Activated CD4-positive, alpha-beta memory T cell treated with anti-CD3 and anti-CD28 coated beads, Interleukin-2, amount 10 ng/mL, durations not matched to agents 7 days and 5 days (primary cell): ENCODE results near the gene ZNF277. TPM values are rescaled to one million over a fixed set of nuclear protein-coding genes. Genes with fewer than 3 reads are reported as not detected.
"Not testable (repeated sequence)": the region's sequence is repeated elsewhere in the genome, so short reads cannot be mapped to it uniquely, and the experiment has no call there.

ENCODE experiments used
- CTCF ChIA-PET: fragments of 350-600 bp; sonication (Branson Sonifier 250); formaldehyde crosslinking; loops from one replicate; lab custom pipeline; 2021; ENCODE audit warnings: antibody characterized with exemption, inconsistent platforms; lab: Charles Lee
- POLR2A ChIA-PET: fragments of 350-600 bp; sonication (Branson Sonifier 250); formaldehyde crosslinking; loops from one replicate; lab custom pipeline; 2021; ENCODE audit warnings: antibody characterized with exemption; lab: Charles Lee
- DNase-seq: peaks from one replicate; pipeline ENCODE4 v3.0.0-alpha.2; 2020
- H3K27ac Mint-ChIP-seq: one replicate; pipeline ENCODE4 v1.8.0; 2021; ENCODE audit warnings: mild to moderate bottlenecking, mixed read lengths
- H3K27me3 Mint-ChIP-seq: one replicate; pipeline ENCODE4 v1.8.0; 2021; ENCODE audit warnings: mixed read lengths
- H3K36me3 Mint-ChIP-seq: one replicate; pipeline ENCODE4 v1.8.0; 2021; ENCODE audit warnings: low read depth, mixed read lengths
- H3K4me1 Mint-ChIP-seq: one replicate; pipeline ENCODE4 v1.8.0; 2021; ENCODE audit warnings: mixed read lengths
- H3K4me3 Mint-ChIP-seq: one replicate; pipeline ENCODE4 v1.8.0; 2021; ENCODE audit warnings: mild to moderate bottlenecking, mixed read lengths
- H3K9me3 Mint-ChIP-seq: one replicate; pipeline ENCODE4 v1.8.0; 2021; ENCODE audit warnings: mixed read lengths
- total RNA-seq, 2 experiments: library from RNA; stranded (reverse); gene quantifications; one replicate each; pipeline ENCODE4 v1.2.3, GENCODE V29; 2021

Gene ZNF277
- total RNA-seq, 2 experiments from 2014 or later = 27.4 to 27.6 TPM

DNA sequence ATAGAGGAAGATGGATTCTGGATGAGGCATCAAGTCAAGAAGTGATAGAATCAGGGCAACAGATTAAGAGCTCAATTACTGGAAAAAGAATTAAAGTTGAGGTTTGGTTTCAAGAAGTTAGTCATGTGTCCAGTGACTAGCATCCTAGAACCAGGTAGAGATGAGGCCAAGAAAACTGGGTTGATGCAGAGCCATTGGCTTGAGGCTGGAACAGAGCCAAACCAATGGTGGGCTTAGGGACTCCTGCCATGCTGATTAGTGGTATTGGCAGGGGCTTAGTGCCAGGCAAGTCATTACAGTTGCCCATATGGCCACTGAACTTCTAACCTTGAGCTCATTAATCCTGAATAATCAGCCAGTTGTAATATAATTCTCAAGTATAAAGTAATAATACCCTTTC is 18.5 kb downstream of the ZNF277 start:
- no peaks in the 10 kb centered on the region for H3K4me1 Mint-ChIP-seq
- POLR2A ChIA-PET = no interaction called here
- H3K36me3 Mint-ChIP-seq = peaks cover 6% of the 10 kb centered on the region
- H3K9me3 Mint-ChIP-seq = peaks cover 3% of the 10 kb centered on the region
- CTCF ChIA-PET = no interaction called here
- H3K27ac Mint-ChIP-seq = no peak overlapping the region
- DNase-seq = no peak
- H3K27me3 Mint-ChIP-seq = no peaks in the 10 kb centered on the region
- H3K4me3 Mint-ChIP-seq = no peak overlapping the region

DNA sequence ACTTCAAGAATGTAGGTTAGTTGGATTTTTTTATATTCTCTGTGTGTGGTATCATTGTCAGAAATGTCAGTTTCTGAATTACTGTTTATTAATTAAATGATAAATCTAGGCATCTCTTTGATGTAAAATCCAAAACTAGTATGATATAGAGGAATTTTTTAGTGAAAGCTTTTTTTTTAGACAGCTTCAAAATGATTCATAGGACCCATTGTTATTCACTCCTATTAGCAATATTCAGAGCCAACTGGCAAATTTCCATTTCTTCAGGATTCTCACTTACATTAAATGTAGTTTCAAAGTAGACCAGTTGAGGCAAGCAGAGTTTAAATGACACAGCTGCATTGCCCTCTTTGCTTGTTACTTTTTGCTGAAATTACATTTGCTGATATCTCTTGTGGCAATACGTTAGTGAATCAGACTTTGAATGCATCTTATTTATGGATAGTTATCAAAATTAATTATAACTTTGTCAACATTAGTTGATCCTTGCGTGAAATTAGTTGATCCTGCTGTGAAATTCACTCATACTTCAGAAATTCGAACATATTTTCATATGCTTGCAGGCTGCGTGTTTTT is 20.3 kb downstream of the ZNF277 start:
- Mint-ChIP-seq H3K4me1 (no peaks in the 10 kb centered on the region), H3K27me3 (no peaks in the 10 kb centered on the region), H3K36me3 (peaks cover 3% of the 10 kb centered on the region), H3K27ac (no peak overlapping the region), H3K9me3 (peaks cover 2% of the 10 kb centered on the region), H3K4me3 (no peak overlapping the region)
- ChIA-PET POLR2A (no interaction called here), CTCF (no interaction called here)
- DNase-seq = no peak

DNA sequence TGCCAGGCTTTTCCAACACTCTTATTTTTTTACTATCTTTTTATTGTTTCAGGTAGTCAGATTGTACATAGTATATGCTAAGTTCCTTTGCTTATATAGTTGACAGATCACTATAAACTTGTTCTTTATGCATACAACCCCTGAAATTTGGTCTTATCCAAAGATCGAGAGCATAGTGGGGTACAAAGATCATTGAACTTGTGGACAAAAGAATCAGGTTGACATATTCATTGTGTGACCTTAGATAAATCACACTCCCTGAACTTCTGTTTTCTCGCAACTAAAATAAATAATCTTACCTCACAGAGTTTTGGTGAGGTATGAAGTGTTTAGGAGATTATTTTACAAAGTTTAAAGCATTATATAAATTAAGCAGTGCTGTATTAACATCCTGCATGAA is 22.1 kb downstream of the ZNF277 start:
- ChIA-PET POLR2A (no interaction called here), CTCF (no interaction called here)
- DNase-seq = no peak
- Mint-ChIP-seq H3K4me3 (no peak overlapping the region), H3K27me3 (no peaks in the 10 kb centered on the region), H3K27ac (no peak overlapping the region), H3K4me1 (no peaks in the 10 kb centered on the region), H3K36me3 (no peaks in the 10 kb centered on the region), H3K9me3 (no peaks in the 10 kb centered on the region)

DNA sequence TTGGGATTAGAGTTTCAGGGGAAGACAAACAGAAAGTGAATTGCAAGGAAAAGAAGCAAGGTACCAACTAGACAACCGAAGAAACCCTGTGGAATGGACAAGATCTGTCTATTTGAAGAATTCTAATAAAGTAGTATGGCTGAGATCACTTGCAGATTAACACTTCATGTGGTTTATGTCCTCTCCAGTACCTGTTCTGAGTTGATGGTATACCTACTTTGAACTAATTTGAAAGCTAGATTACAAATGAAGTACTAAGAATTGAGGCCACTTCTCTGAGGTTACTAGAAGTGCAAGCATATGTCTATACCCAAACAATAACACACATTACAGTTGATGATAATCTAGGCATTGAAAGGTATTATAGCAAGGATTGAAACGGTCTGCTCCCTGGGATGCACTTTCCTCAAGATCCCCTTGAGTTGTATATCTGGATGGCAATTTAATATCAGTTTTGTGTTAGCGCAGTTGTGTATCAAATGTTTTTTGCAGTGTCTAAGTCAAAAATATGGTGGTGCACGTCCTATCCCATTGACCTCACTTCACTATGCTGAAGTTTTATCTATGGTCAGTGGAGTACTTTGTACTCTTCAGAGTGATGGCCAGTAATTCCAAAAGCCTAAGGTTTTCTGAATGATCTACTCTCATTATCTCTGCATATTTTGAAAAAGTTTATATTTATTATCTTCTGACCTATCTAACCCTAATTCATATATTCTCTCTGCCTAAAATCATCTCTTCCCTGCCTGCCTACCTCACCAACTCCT is 25.9 kb downstream of the ZNF277 start:
- H3K4me1 Mint-ChIP-seq = no peaks in the 10 kb centered on the region
- no peak overlapping the region for H3K4me3 Mint-ChIP-seq
- no peaks in the 10 kb centered on the region for H3K9me3 Mint-ChIP-seq
- H3K36me3 Mint-ChIP-seq = no peaks in the 10 kb centered on the region
- DNase-seq = no peak
- ChIA-PET POLR2A (no interaction called here), CTCF (no interaction called here)
- no peaks in the 10 kb centered on the region for H3K27me3 Mint-ChIP-seq
- no peak overlapping the region for H3K27ac Mint-ChIP-seq

DNA sequence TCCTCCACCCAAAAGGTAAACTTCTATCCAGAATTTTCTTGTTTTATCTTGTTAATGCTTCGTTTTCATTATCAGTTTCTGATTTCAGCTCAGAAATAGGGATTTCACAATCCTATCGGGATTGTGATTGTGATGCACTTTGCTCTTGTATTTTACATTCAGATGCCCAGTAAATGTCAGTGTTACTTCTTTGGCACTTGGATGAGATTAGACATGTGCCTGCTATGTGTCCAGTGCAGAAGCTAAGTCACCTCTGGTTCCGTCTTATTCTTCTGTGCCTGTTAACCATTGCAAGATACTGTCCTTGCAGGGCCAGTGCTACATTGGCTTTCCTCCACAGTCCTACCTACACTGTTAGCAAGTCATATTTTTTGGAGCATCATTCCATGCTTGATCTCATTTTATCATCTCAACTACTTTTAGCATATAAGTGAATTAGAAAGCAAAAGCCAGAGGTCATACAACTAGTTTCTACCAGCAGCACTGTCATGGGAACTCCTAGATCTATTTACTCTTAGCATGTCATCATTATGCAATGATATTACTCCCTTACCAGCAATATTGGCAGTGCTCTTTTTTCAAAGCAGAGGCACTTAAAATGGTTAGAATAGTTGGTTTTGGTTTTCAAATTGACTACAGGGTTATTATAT is 26.7 kb downstream of the ZNF277 start:
- no peak for DNase-seq
- ChIA-PET POLR2A (no interaction called here), CTCF (no interaction called here)
- Mint-ChIP-seq H3K4me3 (no peak overlapping the region), H3K36me3 (no peaks in the 10 kb centered on the region), H3K4me1 (no peaks in the 10 kb centered on the region), H3K27me3 (no peaks in the 10 kb centered on the region), H3K9me3 (no peaks in the 10 kb centered on the region), H3K27ac (no peak overlapping the region)

DNA sequence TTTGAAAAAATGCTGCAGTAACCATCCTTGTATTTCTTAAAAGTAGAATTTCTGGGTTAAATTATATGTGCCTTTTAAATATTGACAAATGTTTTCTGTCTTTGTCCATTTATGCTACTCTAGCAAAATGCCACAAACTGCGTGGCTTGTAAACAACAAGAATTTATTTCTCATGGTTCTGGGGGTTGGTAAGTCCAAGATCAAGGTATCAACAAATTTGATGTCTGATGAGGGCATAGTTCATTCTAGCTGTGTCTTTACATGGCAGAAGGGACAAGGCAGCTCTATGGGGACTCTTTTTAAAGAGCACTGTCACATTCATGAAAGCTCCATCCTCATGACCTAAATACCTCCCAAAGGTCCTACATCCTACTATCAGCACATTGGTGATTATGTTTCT is 27.7 kb downstream of the ZNF277 start:
- Mint-ChIP-seq H3K36me3 (no peaks in the 10 kb centered on the region), H3K9me3 (no peaks in the 10 kb centered on the region), H3K27ac (no peak overlapping the region), H3K4me3 (no peak overlapping the region), H3K27me3 (no peaks in the 10 kb centered on the region), H3K4me1 (no peaks in the 10 kb centered on the region)
- DNase-seq = no peak
- ChIA-PET CTCF (no interaction called here), POLR2A (no interaction called here)

DNA sequence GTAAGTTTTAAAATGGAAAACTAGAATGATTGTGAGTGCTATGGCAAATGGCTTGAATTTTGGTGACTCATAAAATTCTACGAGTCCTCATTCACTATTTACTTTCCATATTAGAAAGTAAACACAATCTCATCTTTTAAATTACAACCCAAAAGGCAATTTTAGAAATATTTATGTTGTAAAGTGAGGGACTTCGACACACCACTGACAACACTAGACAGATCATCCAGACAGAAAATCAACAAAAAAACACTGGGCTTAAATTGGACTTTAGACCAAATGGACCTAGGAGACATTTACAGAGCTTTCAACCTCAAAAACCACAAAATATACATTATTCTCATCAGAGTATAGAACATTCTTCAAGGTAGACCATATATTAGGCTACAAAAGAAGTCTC is 30.1 kb downstream of the ZNF277 start:
- Mint-ChIP-seq H3K9me3 (peaks cover 4% of the 10 kb centered on the region), H3K4me3 (no peak overlapping the region), H3K36me3 (no peaks in the 10 kb centered on the region), H3K27ac (no peak overlapping the region), H3K4me1 (no peaks in the 10 kb centered on the region), H3K27me3 (no peaks in the 10 kb centered on the region)
- ChIA-PET CTCF (no interaction called here), POLR2A (no interaction called here)
- no peak for DNase-seq

DNA sequence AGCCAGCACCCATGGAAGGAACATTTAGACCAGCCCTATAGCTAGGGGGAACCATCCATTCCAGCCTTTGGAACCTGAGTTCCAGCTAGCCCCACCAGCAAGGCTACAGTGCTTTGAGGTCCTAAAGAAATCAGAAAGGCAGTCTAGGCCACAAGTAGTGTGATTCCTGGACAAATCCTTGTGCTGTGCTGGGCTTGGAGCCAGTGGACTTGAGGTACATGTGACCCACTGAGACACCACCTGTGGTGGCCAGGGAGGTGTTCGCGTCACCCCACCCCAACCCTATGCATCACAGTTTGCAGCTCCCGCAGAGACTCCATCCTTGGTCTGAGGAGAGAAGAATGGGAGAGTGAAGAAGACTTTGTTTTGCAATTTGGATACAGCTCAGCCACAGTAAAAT is 31.8 kb downstream of the ZNF277 start:
- Mint-ChIP-seq H3K36me3 (no peaks in the 10 kb centered on the region), H3K27me3 (no peaks in the 10 kb centered on the region), H3K4me1 (no peaks in the 10 kb centered on the region), H3K4me3 (no peak overlapping the region), H3K9me3 (peaks cover 4% of the 10 kb centered on the region), H3K27ac (no peak overlapping the region)
- CTCF ChIA-PET = no interaction called here
- DNase-seq = no peak
- POLR2A ChIA-PET = no interaction called here

DNA sequence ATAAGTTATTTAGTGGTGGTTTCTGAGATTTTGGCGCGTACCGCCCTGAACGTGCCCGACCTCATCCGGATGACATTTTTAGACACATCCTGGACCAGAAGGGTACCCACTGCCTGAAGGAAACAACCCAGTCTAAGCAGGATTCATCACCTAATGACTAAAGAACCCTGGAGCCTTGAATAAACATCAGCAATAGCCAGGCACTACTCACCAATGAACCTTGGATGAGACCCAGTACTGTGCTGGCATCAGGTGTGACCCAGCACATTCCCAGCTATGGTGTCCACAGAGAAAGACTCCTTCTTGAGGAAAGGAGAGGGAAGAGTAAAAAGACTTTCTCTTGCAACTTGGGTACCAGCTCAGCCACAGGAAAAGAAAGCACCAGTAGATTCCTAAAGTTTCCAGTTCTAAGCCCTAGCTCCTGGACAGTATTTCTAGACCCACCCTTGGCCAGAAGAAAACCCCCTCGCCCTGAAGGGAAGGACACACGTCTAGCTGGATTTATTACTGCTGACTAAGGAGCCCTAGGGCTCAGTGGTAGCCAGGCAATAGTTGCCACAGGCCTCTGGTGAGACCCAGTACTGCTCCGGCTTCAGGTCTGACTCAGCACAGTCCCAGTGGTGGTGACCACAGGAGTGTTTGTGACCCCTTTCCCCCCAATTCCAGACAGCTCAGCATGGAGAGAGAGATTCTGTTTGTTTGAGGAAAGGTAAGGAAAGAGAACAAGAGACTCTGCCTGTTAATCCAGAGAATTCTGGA is 32.5 kb downstream of the ZNF277 start:
- no peaks in the 10 kb centered on the region for H3K36me3 Mint-ChIP-seq
- CTCF ChIA-PET = no interaction called here
- POLR2A ChIA-PET = no interaction called here
- H3K9me3 Mint-ChIP-seq = peaks cover 4% of the 10 kb centered on the region
- no peak for DNase-seq
- no peak overlapping the region for H3K27ac Mint-ChIP-seq
- H3K4me3 Mint-ChIP-seq = no peak overlapping the region
- H3K27me3 Mint-ChIP-seq = no peaks in the 10 kb centered on the region
- no peaks in the 10 kb centered on the region for H3K4me1 Mint-ChIP-seq

DNA sequence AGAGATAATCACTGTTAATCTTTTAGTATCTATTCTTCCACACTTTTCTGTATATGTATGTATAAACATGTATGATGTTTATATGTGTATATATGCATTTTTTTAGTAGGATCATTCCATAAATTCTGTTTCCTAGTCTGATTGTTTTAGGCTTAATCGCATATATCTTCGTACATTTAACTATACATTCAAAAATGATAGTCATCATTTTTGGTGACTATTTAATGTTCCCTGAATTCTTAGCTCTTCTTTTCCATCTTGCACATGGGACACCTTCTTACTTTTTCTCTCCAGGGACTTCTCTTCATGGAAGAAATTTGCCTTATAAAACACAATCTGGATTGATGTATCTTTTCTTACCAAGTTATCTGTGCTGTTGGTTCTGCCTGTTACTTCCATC is 42.1 kb downstream of the ZNF277 start:
- CTCF ChIA-PET = no interaction called here
- no peak overlapping the region for H3K4me3 Mint-ChIP-seq
- H3K4me1 Mint-ChIP-seq = no peaks in the 10 kb centered on the region
- no peak overlapping the region for H3K27ac Mint-ChIP-seq
- no peaks in the 10 kb centered on the region for H3K36me3 Mint-ChIP-seq
- POLR2A ChIA-PET = no interaction called here
- DNase-seq = no peak
- H3K9me3 Mint-ChIP-seq = peaks cover 2% of the 10 kb centered on the region
- H3K27me3 Mint-ChIP-seq = no peaks in the 10 kb centered on the region

DNA sequence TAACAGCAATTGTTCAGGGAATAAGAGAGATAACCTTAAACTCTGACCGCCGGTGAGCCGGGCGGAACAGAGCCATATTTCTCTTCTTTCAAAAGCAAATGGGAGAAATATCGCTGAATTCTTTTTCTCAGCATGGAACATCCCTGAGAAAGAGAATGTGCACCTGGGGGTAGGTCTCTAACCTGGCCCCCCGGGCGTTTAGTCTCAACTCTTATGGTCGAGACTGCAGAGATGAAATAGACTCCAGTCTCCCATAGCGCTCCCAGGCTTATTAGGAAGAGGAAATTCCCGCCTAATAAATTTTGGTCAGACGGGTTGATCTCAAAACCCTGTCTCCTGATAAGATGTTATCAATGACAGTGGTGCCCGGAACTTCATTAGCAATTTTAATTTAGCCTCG is 43.5 kb downstream of the ZNF277 start:
- CTCF ChIA-PET, H3K9me3 Mint-ChIP-seq, H3K36me3 Mint-ChIP-seq, H3K4me1 Mint-ChIP-seq, DNase-seq, POLR2A ChIA-PET, H3K27me3 Mint-ChIP-seq, H3K27ac Mint-ChIP-seq, H3K4me3 Mint-ChIP-seq: not testable (repeated sequence)

DNA sequence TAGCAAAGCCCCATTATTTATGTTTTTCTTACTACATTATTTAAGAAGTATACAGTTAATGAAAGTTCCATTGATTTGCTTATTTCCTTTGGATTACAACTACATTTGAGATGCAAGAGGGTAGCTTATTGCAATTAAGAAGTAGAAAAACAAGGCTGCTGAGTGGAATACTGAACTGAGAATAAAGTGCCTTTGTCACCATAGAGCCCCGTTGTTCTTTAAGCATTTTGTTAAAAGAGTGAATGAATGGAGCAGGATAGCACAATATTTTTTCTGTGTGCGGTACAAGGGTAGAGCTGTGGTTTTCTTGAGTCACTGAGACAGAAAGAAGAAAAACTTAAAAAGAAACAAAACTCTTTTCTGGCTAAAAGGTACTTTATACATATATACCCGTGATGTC is 45.6 kb downstream of the ZNF277 start:
- H3K4me1 Mint-ChIP-seq = no peaks in the 10 kb centered on the region
- H3K9me3 Mint-ChIP-seq = no peaks in the 10 kb centered on the region
- no peak for DNase-seq
- H3K27me3 Mint-ChIP-seq = no peaks in the 10 kb centered on the region
- ChIA-PET CTCF (no interaction called here), POLR2A (interaction anchor here (0.6 kb wide), 1 partner anchor 14 kb away, joined by 3 read pairs; no protein-coding TSS in a partner anchor)
- no peak overlapping the region for H3K27ac Mint-ChIP-seq
- H3K4me3 Mint-ChIP-seq = no peak overlapping the region
- H3K36me3 Mint-ChIP-seq = no peaks in the 10 kb centered on the region

DNA sequence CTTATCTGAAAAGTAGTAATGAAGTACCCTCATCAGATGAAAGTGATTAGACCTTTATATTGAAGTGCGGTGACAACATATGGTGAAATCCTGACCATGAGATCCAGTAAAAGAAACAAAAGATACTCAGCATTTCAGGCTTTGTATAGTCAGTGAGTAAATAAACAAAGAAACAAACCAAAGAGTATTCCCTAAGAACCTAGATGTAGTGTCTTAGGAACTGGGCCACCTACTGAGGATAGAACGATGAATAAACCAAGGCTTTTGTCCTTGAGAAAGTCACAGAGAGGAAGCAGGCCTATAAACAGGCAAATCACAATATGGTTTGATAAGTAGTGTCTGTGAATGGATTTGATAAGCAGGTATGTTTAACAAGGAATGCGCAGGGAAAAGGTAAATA is 46.2 kb downstream of the ZNF277 start:
- Mint-ChIP-seq H3K9me3 (no peaks in the 10 kb centered on the region), H3K4me1 (no peaks in the 10 kb centered on the region), H3K27me3 (no peaks in the 10 kb centered on the region), H3K36me3 (no peaks in the 10 kb centered on the region), H3K4me3 (no peak overlapping the region), H3K27ac (no peak overlapping the region)
- CTCF ChIA-PET = no interaction called here
- POLR2A ChIA-PET = interaction anchor here (0.6 kb wide), 1 partner anchor 13 kb away, joined by 3 read pairs; no protein-coding TSS in a partner anchor
- no peak for DNase-seq
